Measurements from ENCODE around the gene NFIC. TPM values are rescaled to one million over a fixed set of nuclear protein-coding genes. Genes with fewer than 3 reads are reported as not detected.
"Not testable (repeated sequence)": the region's sequence is repeated elsewhere in the genome, so short reads cannot be mapped to it uniquely, and the experiment has no call there.

The NFIC gene
- total and polyA plus RNA-seq, 2 donors from 2014 or later, result 20.3 to 173 TPM

DNA sequence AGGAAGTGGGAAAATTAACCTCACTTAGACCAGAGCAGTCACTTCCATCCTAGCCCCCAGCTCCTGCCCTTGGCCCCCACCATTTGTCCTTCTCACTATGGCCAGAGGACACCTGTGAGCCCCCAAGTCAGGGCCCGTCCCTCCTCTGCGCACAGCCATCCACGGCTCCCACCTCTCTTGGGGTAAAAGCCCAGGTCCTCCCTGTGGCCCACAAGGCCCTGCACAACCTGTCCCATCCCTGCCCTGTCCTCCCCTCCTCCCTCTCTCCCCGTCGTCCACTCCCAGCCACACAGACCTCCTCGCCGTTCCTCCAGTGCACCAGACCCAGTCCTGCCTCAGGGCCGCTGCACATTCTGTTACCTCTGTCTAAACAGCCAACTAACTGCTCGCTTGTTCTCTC lies 60.0 kb downstream of the NFIC start:
- FAIRE-seq, result no peak

DNA sequence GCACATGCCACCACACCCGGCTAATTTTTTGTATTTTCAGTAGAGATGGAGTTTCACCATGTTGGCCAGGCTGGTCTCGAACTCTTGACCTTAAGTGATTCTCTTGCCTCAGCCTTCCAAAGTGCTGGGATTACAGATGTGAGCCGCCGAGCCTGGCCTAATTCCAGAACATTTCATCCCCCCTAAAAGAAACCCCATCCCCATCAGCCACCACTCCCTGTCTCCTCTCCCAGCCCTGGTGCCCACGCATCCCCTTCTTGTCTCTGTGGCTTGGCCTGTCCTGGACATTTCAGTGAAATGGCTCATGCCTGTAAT lies 63.9 kb downstream of the NFIC start:
- not testable (repeated sequence) for H3K27me3 ChIP-seq (ENCODE audit: control insufficient read depth, insufficient read depth, low read length); DNase-seq; H3K9ac ChIP-seq (ENCODE audit: low read length in 3 of 3); H3K4me1 ChIP-seq (ENCODE audit: control insufficient read depth in 2 of 3, insufficient read depth in 2 of 3, low read depth in 1 of 3, low read length in 3 of 3); FAIRE-seq; H3K9me3 ChIP-seq (ENCODE audit: control insufficient read depth in 2 of 3, insufficient read depth in 1 of 3, low read length in 3 of 3); H3K4me3 ChIP-seq (ENCODE audit: low read length in 3 of 3)
- intact Hi-C loops (cut with DNase I), result loop anchor here (10.0 kb wide), 1 partner anchor 86 kb away; no protein-coding TSS in a partner anchor
- H3K36me3 ChIP-seq (ENCODE audit: control insufficient read depth in 2 of 3, insufficient read depth in 3 of 3, low read length in 3 of 3), result peaks cover 0 to 14% (median 2%) of the 10 kb centered on the region in 3 donors
- H3K27ac ChIP-seq (ENCODE audit: low read depth in 2 of 2, low read length in 2 of 2), result peak overlapping the region in 1 of 2 donors; percentile 69

More for the DNA sequence above, 60.0 kb downstream of the NFIC start:
- H3K36me3 ChIP-seq (ENCODE audit: control insufficient read depth in 2 of 3, insufficient read depth in 3 of 3, low read length in 3 of 3), result peaks cover 0 to 6% (median 0%) of the 10 kb centered on the region in 3 donors
- H3K9ac ChIP-seq (ENCODE audit: low read length in 3 of 3), result no peak overlapping the region
- H3K4me3 ChIP-seq (ENCODE audit: low read length in 3 of 3), result no peak overlapping the region
- H3K27me3 ChIP-seq (ENCODE audit: control insufficient read depth, insufficient read depth, low read length), result no peaks in the 10 kb centered on the region
- intact Hi-C loops (cut with DNase I), result no loop called here
- H3K27ac ChIP-seq (ENCODE audit: low read depth in 2 of 2, low read length in 2 of 2), result no peak overlapping the region
- DNase-seq, result peak in 1 of 5 donors; percentile 75
- TF ChIP-seq, protein P1, sequence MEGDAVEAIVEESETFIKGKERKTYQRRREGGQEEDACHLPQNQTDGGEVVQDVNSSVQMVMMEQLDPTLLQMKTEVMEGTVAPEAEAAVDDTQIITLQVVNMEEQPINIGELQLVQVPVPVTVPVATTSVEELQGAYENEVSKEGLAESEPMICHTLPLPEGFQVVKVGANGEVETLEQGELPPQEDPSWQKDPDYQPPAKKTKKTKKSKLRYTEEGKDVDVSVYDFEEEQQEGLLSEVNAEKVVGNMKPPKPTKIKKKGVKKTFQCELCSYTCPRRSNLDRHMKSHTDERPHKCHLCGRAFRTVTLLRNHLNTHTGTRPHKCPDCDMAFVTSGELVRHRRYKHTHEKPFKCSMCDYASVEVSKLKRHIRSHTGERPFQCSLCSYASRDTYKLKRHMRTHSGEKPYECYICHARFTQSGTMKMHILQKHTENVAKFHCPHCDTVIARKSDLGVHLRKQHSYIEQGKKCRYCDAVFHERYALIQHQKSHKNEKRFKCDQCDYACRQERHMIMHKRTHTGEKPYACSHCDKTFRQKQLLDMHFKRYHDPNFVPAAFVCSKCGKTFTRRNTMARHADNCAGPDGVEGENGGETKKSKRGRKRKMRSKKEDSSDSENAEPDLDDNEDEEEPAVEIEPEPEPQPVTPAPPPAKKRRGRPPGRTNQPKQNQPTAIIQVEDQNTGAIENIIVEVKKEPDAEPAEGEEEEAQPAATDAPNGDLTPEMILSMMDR (IDR thresholded peaks at IDR 0.05; ENCODE audit: borderline replicate concordance, extremely low read depth, insufficient read depth), result no peak
- H3K4me1 ChIP-seq (ENCODE audit: control insufficient read depth in 2 of 3, insufficient read depth in 2 of 3, low read depth in 1 of 3, low read length in 3 of 3), result peaks cover 0 to 4% (median 0%) of the 10 kb centered on the region in 3 donors
- H3K9me3 ChIP-seq (ENCODE audit: control insufficient read depth in 2 of 3, insufficient read depth in 1 of 3, low read length in 3 of 3), result no peaks in the 10 kb centered on the region

GRCh38 chr19:3431760-3432397 lies 65.5 kb downstream of the NFIC start:
- peaks cover 0 to 12% (median 7%) of the 10 kb centered on the region in 3 donors for H3K4me1 ChIP-seq (ENCODE audit: control insufficient read depth in 2 of 3, insufficient read depth in 2 of 3, low read depth in 1 of 3, low read length in 3 of 3)
- TF ChIP-seq, protein P1 (IDR thresholded peaks at IDR 0.05; ENCODE audit: borderline replicate concordance, extremely low read depth, insufficient read depth), result no peak
- H3K36me3 ChIP-seq (ENCODE audit: control insufficient read depth in 2 of 3, insufficient read depth in 3 of 3, low read length in 3 of 3), result peaks cover 0 to 10% (median 2%) of the 10 kb centered on the region in 3 donors
- H3K27ac ChIP-seq (ENCODE audit: low read depth in 2 of 2, low read length in 2 of 2), result no peak overlapping the region
- FAIRE-seq (no peak), DNase-seq (no peak)
- intact Hi-C loops (cut with DNase I), result loop anchor here (10.0 kb wide), 1 partner anchor 87 kb away; no protein-coding TSS in a partner anchor
- no peak overlapping the region for H3K4me3 ChIP-seq (ENCODE audit: low read length in 3 of 3)
- H3K9ac ChIP-seq (ENCODE audit: low read length in 3 of 3), result peak overlapping the region in 1 of 3 donors; percentile 9
- no peaks in the 10 kb centered on the region for H3K27me3 ChIP-seq (ENCODE audit: control insufficient read depth, insufficient read depth, low read length)
- H3K9me3 ChIP-seq (ENCODE audit: control insufficient read depth in 2 of 3, insufficient read depth in 1 of 3, low read length in 3 of 3), result no peaks in the 10 kb centered on the region

DNA sequence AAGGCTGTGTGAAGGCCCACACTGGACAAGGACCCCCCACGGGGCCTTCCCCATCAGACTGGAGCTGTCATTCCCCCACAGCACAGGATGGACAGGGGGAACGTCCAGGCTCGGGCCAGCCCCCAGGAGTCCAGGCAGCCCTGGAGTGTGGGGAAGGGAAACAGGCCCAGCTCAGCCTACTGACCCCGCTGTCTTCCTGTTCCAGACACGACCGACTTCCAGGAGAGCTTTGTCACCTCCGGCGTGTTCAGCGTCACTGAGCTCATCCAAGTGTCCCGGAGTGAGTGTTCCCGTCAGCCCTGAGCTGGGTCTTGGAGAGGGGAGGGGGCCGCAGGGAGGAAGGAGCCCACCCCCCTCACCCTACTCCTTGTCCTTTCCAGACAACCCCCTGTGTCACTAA lies 66.9 kb downstream of the NFIC start:
- Histone ChIP-seq H3K4me1 (ENCODE audit: control insufficient read depth in 2 of 3, insufficient read depth in 2 of 3, low read depth in 1 of 3, low read length in 3 of 3) (peaks cover 0 to 12% (median 7%) of the 10 kb centered on the region in 3 donors), H3K27me3 (ENCODE audit: control insufficient read depth, insufficient read depth, low read length) (no peaks in the 10 kb centered on the region), H3K9me3 (ENCODE audit: control insufficient read depth in 2 of 3, insufficient read depth in 1 of 3, low read length in 3 of 3) (no peaks in the 10 kb centered on the region), H3K9ac (ENCODE audit: low read length in 3 of 3) (no peak overlapping the region), H3K36me3 (ENCODE audit: control insufficient read depth in 2 of 3, insufficient read depth in 3 of 3, low read length in 3 of 3) (peaks cover 0 to 10% (median 2%) of the 10 kb centered on the region in 3 donors), H3K4me3 (ENCODE audit: low read length in 3 of 3) (no peak overlapping the region), H3K27ac (ENCODE audit: low read depth in 2 of 2, low read length in 2 of 2) (peak overlapping the region; percentile 90 to 97)
- DNase-seq, result peak in 1 of 5 donors; percentile 79
- TF ChIP-seq, protein P1 (IDR thresholded peaks at IDR 0.05; ENCODE audit: borderline replicate concordance, extremely low read depth, insufficient read depth), result no peak
- intact Hi-C loops (cut with DNase I), result loop anchor here (10.0 kb wide), 1 partner anchor 89 kb away; no protein-coding TSS in a partner anchor
- no peak for FAIRE-seq

Data from kidney (tissue), 14 donors.